ENCODE results near the gene PRUNE2. TPM values are rescaled to one million over a fixed set of nuclear protein-coding genes. Genes with fewer than 3 reads are reported as not detected.

The PRUNE2 gene
- total and polyA plus RNA-seq, 9 of the 15 experiments (the other 6 are each of a cell fraction or from before 2014, with no cell fraction given): 0.05 to 0.45 (median 0.18) TPM; not detected in 1

GRCh38 chr9:76613974-76614373 lies 291.9 kb downstream of the PRUNE2 start:
- H3K4me3 ChIP-seq: no peak overlapping the region
- no peaks in the 10 kb centered on the region; a peak in 1 of 5 replicates for H3K27me3 ChIP-seq (ENCODE audit: control insufficient read depth in 2 of 2, insufficient read depth in 2 of 2, low read length in 2 of 2)
- no peak overlapping the region for H3K27ac ChIP-seq (ENCODE audit: extremely low read depth, low read depth, low read length)
- H3K79me2 ChIP-seq (ENCODE audit: control insufficient read depth, insufficient read depth, low read length): no peaks in the 10 kb centered on the region
- BruUV-seq (replicated peaks): no TSS peak
- ChIA-PET CTCF (ENCODE audit: low intra/inter-chr PET ratio) (no interaction called here), POLR2A (no interaction called here)
- H3K4me1 ChIP-seq (replicated peaks in 1 of 2; ENCODE audit: control insufficient read depth in 2 of 2, insufficient read depth in 2 of 2, low read length in 2 of 2): no peaks in the 10 kb centered on the region; a peak in 2 of 5 replicates
- 8% methylated on average over 4 of the region's 4 CpGs for WGBS (ENCODE audit: insufficient coverage, low coverage, missing lambda C conversion rate)
- FAIRE-seq (no peak), DNase-seq (ENCODE audit: extremely low read depth in 1 of 4, low spot score in 3 of 4) (no peak), ATAC-seq (no peak)
- H2AFZ ChIP-seq (ENCODE audit: low read depth, low read length): no peak overlapping the region
- H3K9ac ChIP-seq (ENCODE audit: insufficient read depth in 1 of 2, low read depth in 2 of 2, low read length in 2 of 2): no peak overlapping the region
- no peak overlapping the region for H3K4me2 ChIP-seq (ENCODE audit: insufficient read depth, low read length)
- H3K9me3 ChIP-seq (replicated peaks; ENCODE audit: control insufficient read depth, insufficient read depth, low read depth, low read length): no peaks in the 10 kb centered on the region
- no peaks in the 10 kb centered on the region for H4K20me1 ChIP-seq (replicated peaks; ENCODE audit: control insufficient read depth, insufficient read depth, low read length)
- intact Hi-C loops (cut with micrococcal nuclease): no loop called here
- in situ Hi-C loops (cut with MboI): no loop called here
- H3K36me3 ChIP-seq (ENCODE audit: control insufficient read depth, insufficient read depth, low read length): no peaks in the 10 kb centered on the region
- no peaks in the 10 kb centered on the region for H3K9me1 ChIP-seq (ENCODE audit: control insufficient read depth, insufficient read depth, low read length)
- no peak for TF ChIP-seq ZZZ3 (IDR thresholded peaks at IDR 0.05)
- TF ChIP-seq L3MBTL2 (IDR thresholded peaks at IDR 0.05): no peak
- TF ChIP-seq RHOXF2B (CRISPR knock-in tag; conservative IDR thresholded peaks at IDR 0.05): no peak
- no peak for TF ChIP-seq DPF2 (IDR thresholded peaks at IDR 0.05)
- TF ChIP-seq ZBTB40 (IDR thresholded peaks at IDR 0.05): no peak
- TF ChIP-seq ZBTB40 (CRISPR knock-in tag; IDR thresholded peaks at IDR 0.05): no peak
- no peak for TF ChIP-seq CHCHD3 (CRISPR knock-in tag; IDR thresholded peaks at IDR 0.05)
- no peak for TF ChIP-seq SLC30A9 (CRISPR knock-in tag; IDR thresholded peaks at IDR 0.05)
- TF ChIP-seq HEY1 (CRISPR knock-in tag; IDR thresholded peaks at IDR 0.05; ENCODE audit: borderline replicate concordance): no peak
- no peak for TF ChIP-seq BRF2 (IDR thresholded peaks at IDR 0.05; ENCODE audit: borderline replicate concordance, insufficient read depth, insufficient read length)

Data from K562 (cell line).